Measurements from ENCODE around the gene ENPP3. TPM values are rescaled to one million over a fixed set of nuclear protein-coding genes. Genes with fewer than 3 reads are reported as not detected.

Gene ENPP3
- total RNA-seq, 1 donor from 2014 or later: not detected

- no peak for DNase-seq (ENCODE audit: low spot score)
- Mint-ChIP-seq H3K9me3 (ENCODE audit: low read depth) (no peaks in the 10 kb centered on the region), H3K27me3 (ENCODE audit: low read depth) (no peaks in the 10 kb centered on the region), H3K4me3 (ENCODE audit: unreplicated experiment) (no peak overlapping the region), H3K36me3 (ENCODE audit: low read depth) (no peaks in the 10 kb centered on the region), H3K4me1 (ENCODE audit: low read depth) (no peaks in the 10 kb centered on the region), H3K27ac (ENCODE audit: unreplicated experiment) (no peak overlapping the region)
- no peak for TF ChIP-seq CTCF (IDR thresholded peaks at IDR 0.05)
Observed at GRCh38 chr6:131646249-131646670, 9.2 kb downstream of the ENPP3 start.

GRCh38 chr6:131651782-131652181 lies 14.7 kb downstream of the ENPP3 start:
- DNase-seq (ENCODE audit: low spot score): no peak
- H3K4me1 Mint-ChIP-seq (ENCODE audit: low read depth): no peaks in the 10 kb centered on the region
- no peak overlapping the region for H3K27ac Mint-ChIP-seq (ENCODE audit: unreplicated experiment)
- no peaks in the 10 kb centered on the region for H3K36me3 Mint-ChIP-seq (ENCODE audit: low read depth)
- TF ChIP-seq CTCF (IDR thresholded peaks at IDR 0.05): no peak
- no peak overlapping the region for H3K4me3 Mint-ChIP-seq (ENCODE audit: unreplicated experiment)
- peaks cover 6% of the 10 kb centered on the region for H3K27me3 Mint-ChIP-seq (ENCODE audit: low read depth)
- no peaks in the 10 kb centered on the region for H3K9me3 Mint-ChIP-seq (ENCODE audit: low read depth)

- no peak for DNase-seq (ENCODE audit: low spot score)
- peaks cover 6% of the 10 kb centered on the region for H3K27me3 Mint-ChIP-seq (ENCODE audit: low read depth)
Observed at GRCh38 chr6:131652472-131652871, 15.4 kb downstream of the ENPP3 start.

GRCh38 chr6:131654326-131654725 lies 17.2 kb downstream of the ENPP3 start:
- DNase-seq (ENCODE audit: low spot score): no peak
- no peaks in the 10 kb centered on the region for H3K9me3 Mint-ChIP-seq (ENCODE audit: low read depth)
- H3K4me3 Mint-ChIP-seq (ENCODE audit: unreplicated experiment): no peak overlapping the region
- no peak overlapping the region for H3K27ac Mint-ChIP-seq (ENCODE audit: unreplicated experiment)
- peaks cover 6% of the 10 kb centered on the region for H3K27me3 Mint-ChIP-seq (ENCODE audit: low read depth)
- no peak for TF ChIP-seq CTCF (IDR thresholded peaks at IDR 0.05)
- H3K4me1 Mint-ChIP-seq (ENCODE audit: low read depth): no peaks in the 10 kb centered on the region
- no peaks in the 10 kb centered on the region for H3K36me3 Mint-ChIP-seq (ENCODE audit: low read depth)

More at GRCh38 chr6:131652472-131652871, 15.4 kb downstream of the ENPP3 start:
- Mint-ChIP-seq H3K4me3 (ENCODE audit: unreplicated experiment) (no peak overlapping the region), H3K4me1 (ENCODE audit: low read depth) (no peaks in the 10 kb centered on the region), H3K27ac (ENCODE audit: unreplicated experiment) (no peak overlapping the region), H3K36me3 (ENCODE audit: low read depth) (no peaks in the 10 kb centered on the region), H3K9me3 (ENCODE audit: low read depth) (no peaks in the 10 kb centered on the region)
- TF ChIP-seq CTCF (IDR thresholded peaks at IDR 0.05): no peak

GRCh38 chr6:131655387-131655786 lies 18.3 kb downstream of the ENPP3 start:
- H3K27me3 Mint-ChIP-seq (ENCODE audit: low read depth): peaks cover 6% of the 10 kb centered on the region
- H3K4me1 Mint-ChIP-seq (ENCODE audit: low read depth): no peaks in the 10 kb centered on the region
- H3K9me3 Mint-ChIP-seq (ENCODE audit: low read depth): no peaks in the 10 kb centered on the region
- TF ChIP-seq CTCF (IDR thresholded peaks at IDR 0.05): no peak
- H3K4me3 Mint-ChIP-seq (ENCODE audit: unreplicated experiment): no peak overlapping the region
- no peaks in the 10 kb centered on the region for H3K36me3 Mint-ChIP-seq (ENCODE audit: low read depth)
- H3K27ac Mint-ChIP-seq (ENCODE audit: unreplicated experiment): no peak overlapping the region
- no peak for DNase-seq (ENCODE audit: low spot score)

Measured in chondrocyte (in vitro differentiated cells).